Kidney (tissue), 14 donors: Measurements from ENCODE around the gene B3GALT6. TPM values are rescaled to one million over a fixed set of nuclear protein-coding genes. Genes with fewer than 3 reads are reported as not detected.

Experiments
- DNase-seq, 5 donors: peaks; one replicate each; pipeline ENCODE4 v3.0.0-alpha.2; 2013 to 2020
- FAIRE-seq: peaks from 2 replicates; lab custom pipeline; 2012; peaks lifted over from hg19 to GRCh38; lab: Jason Lieb, UNC
- H3K27ac ChIP-seq, 2 donors: one replicate each; pipeline ENCODE4 v1.7.0; 2013; ENCODE audit warnings: low read depth in 2 of 2, low read length in 2 of 2, inconsistent platforms in 1 of 2
- H3K27me3 ChIP-seq: one replicate; pipeline ENCODE4 v1.7.1; 2013; ENCODE audit warnings: low read length, inconsistent platforms; ENCODE audit not compliant: control insufficient read depth, insufficient read depth
- H3K36me3 ChIP-seq, 3 donors: one replicate each; pipeline versions ENCODE4 v1.7.0 to v1.7.1; 2013; ENCODE audit warnings: low read length in 3 of 3, control low read depth in 1 of 3, inconsistent platforms in 1 of 3; ENCODE audit not compliant: insufficient read depth in 3 of 3, control insufficient read depth in 2 of 3
- H3K4me1 ChIP-seq, 3 donors: one replicate each; pipeline versions ENCODE4 v1.7.0 to v1.7.1; 2013; ENCODE audit warnings: low read length in 3 of 3, inconsistent platforms in 1 of 3, low read depth in 1 of 3; ENCODE audit not compliant: control insufficient read depth in 2 of 3, insufficient read depth in 2 of 3
- H3K4me3 ChIP-seq, 3 donors: one replicate each; pipeline versions ENCODE4 v1.7.0 to v1.8.1; 2013; ENCODE audit warnings: low read length in 3 of 3, control low read depth in 1 of 3, inconsistent platforms in 1 of 3
- H3K9ac ChIP-seq, 3 donors: one replicate each; pipeline versions ENCODE4 v1.7.0 to v1.7.1; 2013; ENCODE audit warnings: low read length in 3 of 3, control low read depth in 1 of 3, inconsistent platforms in 1 of 3
- H3K9me3 ChIP-seq, 3 donors: one replicate each; pipeline versions ENCODE4 v1.7.0 to v1.7.1; 2013; ENCODE audit warnings: low read length in 3 of 3, control low read depth in 1 of 3, inconsistent platforms in 1 of 3; ENCODE audit not compliant: control insufficient read depth in 2 of 3, insufficient read depth in 1 of 3
- CTCF ChIP-seq: IDR thresholded peaks from 3 replicates; pipeline ENCODE4 v1.5.1; 2012; ENCODE audit warnings: mild to moderate bottlenecking, moderate library complexity, borderline replicate concordance; ENCODE audit not compliant: insufficient read depth; ENCODE audit errors: extremely low read depth
- intact Hi-C: fragments of 100-400 bp; cut with DNase I; formaldehyde crosslinking; loops from one replicate; pipeline ENCODE4 v1.11.1; 2022
- polyA plus RNA-seq: library from polyadenylated mRNA; stranded (reverse); fragments of 350-450 nt; fragmentation: Illumina TruSeq; extraction: RNeasy Lipid Tissue Mini Kit (QIAGEN cat#74804); gene quantifications from one replicate; pipeline ENCODE4 v1.2.3, GENCODE V29; 2014; ENCODE audit warnings: low read depth, low replicate concordance; ENCODE audit not compliant: insufficient read depth
- total RNA-seq: library from RNA; stranded (reverse); fragmentation: NEBNext Ultra II Directional; extraction: Animal tissue kit (Norgen Biotek cat#: 25700); gene quantifications from one replicate; pipeline ENCODE4 v1.2.1, GENCODE V29; 2021
- donor health status: control.
- donor health status: control.
- donor health status: control.
- donor health status: control.
- donor health status: control.
- donor health status: DM: yes; HTN: yes; CAD: no.
- donor health status: Normal renal cell carcinoma (clear cell type).

Gene B3GALT6
- total and polyA plus RNA-seq, 2 donors from 2014 or later, result 13.7 to 20.3 TPM

- no peak for FAIRE-seq
- no peaks in the 10 kb centered on the region for H3K9me3 ChIP-seq
- DNase-seq, result no peak
- intact Hi-C loops, result no loop called here
- H3K27me3 ChIP-seq, result no peaks in the 10 kb centered on the region
- peaks cover 0 to 11% (median 3%) of the 10 kb centered on the region in 3 donors for H3K36me3 ChIP-seq
- no peak for TF ChIP-seq CTCF
- H3K4me1 ChIP-seq, result peaks cover 0 to 4% (median 0%) of the 10 kb centered on the region in 3 donors
- no peak overlapping the region for H3K9ac ChIP-seq
- H3K4me3 ChIP-seq, result no peak overlapping the region
- no peak overlapping the region for H3K27ac ChIP-seq
Observed at GRCh38 chr1:1215881-1216605, 16.0 kb upstream of the B3GALT6 start.

DNA sequence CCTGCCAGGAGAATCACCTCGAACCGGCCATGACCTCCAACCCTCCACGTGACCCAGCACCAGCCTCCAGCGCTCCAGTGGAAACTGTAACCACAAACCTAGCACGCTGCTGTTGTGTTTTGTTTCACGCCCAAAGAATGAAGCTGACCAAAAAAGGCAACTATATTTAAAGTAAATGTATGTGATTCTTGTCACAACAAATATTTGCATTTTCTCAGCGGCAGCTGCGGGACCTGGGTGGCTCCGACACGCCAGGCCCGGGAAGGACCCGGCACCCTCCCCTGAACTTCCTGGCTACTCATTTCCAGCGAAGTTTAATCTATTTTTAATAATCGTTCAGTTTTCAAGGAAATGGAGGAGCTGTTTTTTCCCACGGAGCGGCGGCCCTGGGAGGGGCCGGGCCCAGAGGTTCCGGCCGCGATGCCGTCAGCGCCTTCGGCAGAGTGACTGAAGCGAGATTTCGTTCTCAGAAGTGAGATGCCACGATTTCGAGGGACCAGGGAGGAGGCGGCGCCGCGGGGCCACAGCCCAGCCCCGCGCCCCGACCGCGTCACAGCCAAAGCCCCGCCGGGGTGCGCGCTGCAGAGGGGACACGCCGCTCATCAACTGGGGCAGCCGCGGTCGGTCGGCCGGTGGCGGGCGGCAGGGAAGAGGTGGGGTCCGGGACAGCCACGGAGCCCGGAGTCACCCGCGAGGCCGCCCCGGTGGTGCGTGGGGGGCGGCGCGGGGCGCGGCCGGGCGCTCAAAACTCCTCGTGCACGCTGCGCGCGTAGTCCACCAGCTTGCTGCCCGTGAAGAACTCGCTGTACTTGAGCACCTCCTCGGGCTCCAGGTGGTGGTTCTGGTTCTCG lies 15.0 kb upstream of the B3GALT6 start:
- H3K9me3 ChIP-seq, result no peaks in the 10 kb centered on the region
- peaks cover 0 to 4% (median 0%) of the 10 kb centered on the region in 3 donors for H3K4me1 ChIP-seq
- H3K4me3 ChIP-seq, result no peak overlapping the region
- H3K9ac ChIP-seq, result no peak overlapping the region
- DNase-seq, result no peak
- no peak for TF ChIP-seq CTCF
- intact Hi-C loops, result no loop called here
- no peak for FAIRE-seq
- H3K27ac ChIP-seq, result no peak overlapping the region
- H3K27me3 ChIP-seq, result no peaks in the 10 kb centered on the region
- H3K36me3 ChIP-seq, result peaks cover 0 to 11% (median 6%) of the 10 kb centered on the region in 3 donors

GRCh38 chr1:1217621-1218523 lies 14.2 kb upstream of the B3GALT6 start:
- DNase-seq, result no peak
- Histone ChIP-seq H3K27me3 (no peaks in the 10 kb centered on the region), H3K9ac (no peak overlapping the region), H3K27ac (no peak overlapping the region), H3K4me1 (peaks cover 0 to 4% (median 0%) of the 10 kb centered on the region in 3 donors), H3K36me3 (peaks cover 3 to 16% (median 10%) of the 10 kb centered on the region in 3 donors), H3K4me3 (no peak overlapping the region), H3K9me3 (no peaks in the 10 kb centered on the region)
- no peak for TF ChIP-seq CTCF
- intact Hi-C loops, result no loop called here
- no peak for FAIRE-seq
